A673 (cell line): ENCODE results near the gene CST4.

Experiments
- EZH2 ChIP-seq: fragments of 200-600 bp; sonication (generic); IDR thresholded peaks from 2 replicates; pipeline ENCODE4 v1.6.1; 2017; ENCODE audit warnings: borderline replicate concordance, low read depth, mild to moderate bottlenecking, mixed read lengths, antibody characterized with exemption, low read length; ENCODE audit not compliant: poor library complexity, severe bottlenecking
- TF ChIP-seq, protein P1 (sequence below): fragments of 300-800, 200-600 bp; sonication (generic); conservative IDR thresholded peaks from 2 replicates; pipeline ENCODE4 v1.5.1; 2017; ENCODE audit warnings: low read depth, mild to moderate bottlenecking, antibody characterized with exemption, low read length, moderate library complexity, mixed read lengths

DNA sequence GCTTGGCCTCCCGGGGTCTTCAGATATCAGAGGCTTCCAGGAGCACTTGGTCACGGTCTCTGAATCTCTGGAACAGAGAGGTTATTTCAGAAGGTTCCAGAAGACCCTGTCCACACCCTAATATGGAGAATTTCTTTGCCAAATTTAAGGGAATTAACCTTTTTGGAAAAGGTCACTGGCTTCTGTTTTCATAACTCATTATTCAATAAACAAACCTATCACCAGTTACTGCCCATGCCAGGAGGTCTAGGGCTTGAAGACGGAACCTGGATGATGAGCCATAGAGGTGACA, 507 bp upstream of the CST4 start:
- TF ChIP-seq, protein P1, sequence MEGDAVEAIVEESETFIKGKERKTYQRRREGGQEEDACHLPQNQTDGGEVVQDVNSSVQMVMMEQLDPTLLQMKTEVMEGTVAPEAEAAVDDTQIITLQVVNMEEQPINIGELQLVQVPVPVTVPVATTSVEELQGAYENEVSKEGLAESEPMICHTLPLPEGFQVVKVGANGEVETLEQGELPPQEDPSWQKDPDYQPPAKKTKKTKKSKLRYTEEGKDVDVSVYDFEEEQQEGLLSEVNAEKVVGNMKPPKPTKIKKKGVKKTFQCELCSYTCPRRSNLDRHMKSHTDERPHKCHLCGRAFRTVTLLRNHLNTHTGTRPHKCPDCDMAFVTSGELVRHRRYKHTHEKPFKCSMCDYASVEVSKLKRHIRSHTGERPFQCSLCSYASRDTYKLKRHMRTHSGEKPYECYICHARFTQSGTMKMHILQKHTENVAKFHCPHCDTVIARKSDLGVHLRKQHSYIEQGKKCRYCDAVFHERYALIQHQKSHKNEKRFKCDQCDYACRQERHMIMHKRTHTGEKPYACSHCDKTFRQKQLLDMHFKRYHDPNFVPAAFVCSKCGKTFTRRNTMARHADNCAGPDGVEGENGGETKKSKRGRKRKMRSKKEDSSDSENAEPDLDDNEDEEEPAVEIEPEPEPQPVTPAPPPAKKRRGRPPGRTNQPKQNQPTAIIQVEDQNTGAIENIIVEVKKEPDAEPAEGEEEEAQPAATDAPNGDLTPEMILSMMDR, result no peak
- TF ChIP-seq EZH2, result no peak
